Measurements from ENCODE around the gene EFCAB8.
"Not testable (repeated sequence)": the region's sequence is repeated elsewhere in the genome, so short reads cannot be mapped to it uniquely, and the experiment has no call there.

Gene EFCAB8

GRCh38 chr20:32973077-32973717 is 114.5 kb downstream of the EFCAB8 start:
- no peak for DNase-seq (ENCODE audit: low read depth)

- not testable (repeated sequence) for DNase-seq (ENCODE audit: low read depth)
Observed at GRCh38 chr20:32974204-32975064, 115.7 kb downstream of the EFCAB8 start.

DNA sequence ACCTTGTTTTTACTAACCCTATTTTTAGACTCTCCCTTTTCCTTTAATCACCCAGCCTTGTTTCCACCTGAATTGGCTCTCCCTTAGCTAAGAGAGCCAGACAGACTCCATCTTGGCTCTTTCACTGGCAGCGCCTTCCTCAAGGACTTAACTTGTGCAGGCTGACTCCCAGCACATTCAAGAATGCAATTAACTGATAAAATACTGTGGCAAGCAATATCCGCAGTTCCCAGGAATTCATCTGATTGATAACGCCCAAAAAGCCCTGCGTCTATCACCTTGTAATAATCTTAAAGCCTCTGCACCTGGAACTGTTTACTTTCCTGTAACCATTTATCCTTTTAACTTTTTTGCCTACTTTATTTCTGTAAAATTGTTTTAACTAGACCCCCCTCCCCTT is 116.4 kb downstream of the EFCAB8 start:
- DNase-seq (ENCODE audit: low read depth) = not testable (repeated sequence)

GRCh38 chr20:32975698-32976674 is 117.3 kb downstream of the EFCAB8 start:
- no peak for DNase-seq (ENCODE audit: low read depth)

GRCh38 chr20:32976746-32977145 is 118.0 kb downstream of the EFCAB8 start:
- no peak for DNase-seq (ENCODE audit: low read depth)

- DNase-seq (ENCODE audit: low read depth) = no peak
Observed at GRCh38 chr20:32977281-32978008, 118.7 kb downstream of the EFCAB8 start.

GRCh38 chr20:32978009-32978335 is 119.2 kb downstream of the EFCAB8 start:
- no peak for DNase-seq (ENCODE audit: low read depth)

- no peak for DNase-seq (ENCODE audit: low read depth)
Observed at GRCh38 chr20:32979201-32979998, 120.7 kb downstream of the EFCAB8 start.

DNA sequence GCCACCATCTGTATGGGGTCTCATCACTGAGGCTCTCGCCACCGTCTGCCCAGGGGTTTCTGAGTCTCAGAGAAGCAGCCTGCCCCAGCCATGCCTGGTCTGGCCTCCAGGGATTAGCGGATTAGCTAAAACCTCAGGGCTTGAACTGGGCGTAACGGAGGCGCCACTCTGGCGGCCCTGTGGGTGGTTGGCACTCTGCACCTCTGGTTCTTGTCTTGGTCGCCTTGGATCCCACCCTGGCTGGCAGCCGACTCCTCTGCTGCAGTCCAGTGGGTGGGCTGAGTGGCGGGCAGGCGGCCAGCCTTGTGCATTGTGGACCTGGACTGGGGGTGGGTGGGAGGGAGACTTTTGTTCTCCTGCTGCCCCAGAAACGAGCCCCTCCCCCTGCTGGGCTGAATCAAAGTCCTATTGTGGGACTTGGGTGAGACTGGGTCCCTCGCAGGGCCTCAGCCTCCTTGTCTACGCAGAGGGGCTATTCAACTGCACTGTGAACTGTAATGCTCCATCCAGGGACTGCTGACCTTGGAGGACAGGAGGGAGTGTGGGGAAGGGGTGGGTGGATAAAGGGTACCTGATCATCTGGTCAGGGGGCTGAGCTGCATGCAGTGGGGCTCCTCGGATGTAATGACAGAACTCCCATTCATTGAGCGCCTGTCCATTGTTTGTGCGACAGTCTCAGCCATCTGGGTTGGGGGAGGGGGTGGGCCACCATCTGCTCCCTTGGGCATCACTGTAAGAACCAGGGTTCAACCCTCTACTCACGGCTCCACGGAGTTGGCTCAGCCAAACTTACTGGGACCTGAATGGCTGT is 121.6 kb downstream of the EFCAB8 start:
- DNase-seq (ENCODE audit: low read depth) = no peak

DNA sequence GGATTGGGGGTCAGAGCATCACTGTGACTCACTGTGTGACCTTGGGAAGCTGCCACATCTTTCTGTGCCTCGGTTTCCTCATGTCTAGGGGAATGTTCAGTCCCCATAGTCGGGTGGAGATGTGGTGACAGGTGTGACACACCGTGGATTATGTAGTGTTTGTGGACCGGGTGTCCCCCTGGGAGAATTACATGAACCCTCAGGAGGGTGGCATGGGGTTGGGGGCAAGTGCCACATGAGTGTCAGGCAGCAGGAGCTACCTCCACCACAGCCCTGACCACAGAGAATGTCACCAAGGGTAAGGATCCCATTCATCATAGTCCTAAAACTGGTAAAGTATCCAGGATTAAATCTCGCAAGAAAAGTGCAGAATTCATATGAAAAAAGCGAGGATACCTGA is 122.3 kb downstream of the EFCAB8 start:
- DNase-seq (ENCODE audit: low read depth) = no peak

- DNase-seq (ENCODE audit: low read depth) = no peak
Observed at GRCh38 chr20:32982617-32983458, 124.1 kb downstream of the EFCAB8 start.

DNA sequence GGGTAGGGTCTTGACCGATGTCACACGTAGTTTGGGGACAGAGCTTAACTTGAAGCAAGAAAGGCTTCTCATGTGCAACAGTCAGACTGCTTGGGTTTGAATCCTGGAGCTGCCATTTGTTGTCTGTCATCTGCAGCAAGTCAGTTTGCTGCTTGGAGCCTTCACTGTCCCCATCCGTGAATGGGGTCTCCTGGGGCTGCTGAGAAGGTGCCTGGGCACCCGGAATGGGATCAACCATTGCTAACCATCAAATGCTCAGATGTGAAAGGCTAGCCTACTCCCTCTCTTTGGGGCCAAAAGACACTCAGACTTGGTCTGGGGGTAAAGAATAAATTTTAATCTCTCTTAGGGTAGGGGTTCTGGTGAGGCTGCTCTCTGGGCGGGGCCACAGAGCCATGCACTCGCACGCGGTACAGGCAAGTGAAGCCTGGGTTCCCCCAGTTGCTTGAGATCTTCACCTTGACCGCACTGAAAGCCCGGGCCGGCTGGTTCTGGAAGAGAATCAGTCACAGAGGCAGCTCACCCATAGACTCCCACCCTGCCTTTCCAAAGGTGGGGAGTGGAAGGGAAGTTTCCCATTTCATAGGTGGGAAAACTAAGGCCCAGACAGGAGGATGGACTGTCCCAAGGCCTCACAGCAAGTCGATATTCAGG is 124.9 kb downstream of the EFCAB8 start:
- no peak for DNase-seq (ENCODE audit: low read depth)

DNA sequence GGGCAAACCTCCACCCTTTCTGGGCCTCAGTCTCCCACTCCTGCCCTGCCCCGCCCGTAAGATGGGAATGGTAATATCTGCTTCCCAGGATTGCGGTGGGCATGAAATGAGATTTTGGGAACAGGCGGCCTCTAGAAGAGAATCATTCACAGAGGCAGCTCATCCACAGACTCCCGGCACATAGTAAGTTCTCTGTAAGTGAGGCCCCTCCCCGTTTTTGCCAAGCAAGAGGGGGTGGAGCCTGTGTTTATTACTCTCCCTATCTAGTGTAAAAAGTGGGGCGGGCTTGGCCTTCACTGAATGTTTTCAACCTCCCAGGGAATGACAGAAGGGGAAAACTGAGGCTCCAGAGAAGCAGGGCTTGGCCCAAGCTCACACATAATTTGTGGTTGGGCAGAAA is 125.5 kb downstream of the EFCAB8 start:
- no peak for DNase-seq (ENCODE audit: low read depth)

DNA sequence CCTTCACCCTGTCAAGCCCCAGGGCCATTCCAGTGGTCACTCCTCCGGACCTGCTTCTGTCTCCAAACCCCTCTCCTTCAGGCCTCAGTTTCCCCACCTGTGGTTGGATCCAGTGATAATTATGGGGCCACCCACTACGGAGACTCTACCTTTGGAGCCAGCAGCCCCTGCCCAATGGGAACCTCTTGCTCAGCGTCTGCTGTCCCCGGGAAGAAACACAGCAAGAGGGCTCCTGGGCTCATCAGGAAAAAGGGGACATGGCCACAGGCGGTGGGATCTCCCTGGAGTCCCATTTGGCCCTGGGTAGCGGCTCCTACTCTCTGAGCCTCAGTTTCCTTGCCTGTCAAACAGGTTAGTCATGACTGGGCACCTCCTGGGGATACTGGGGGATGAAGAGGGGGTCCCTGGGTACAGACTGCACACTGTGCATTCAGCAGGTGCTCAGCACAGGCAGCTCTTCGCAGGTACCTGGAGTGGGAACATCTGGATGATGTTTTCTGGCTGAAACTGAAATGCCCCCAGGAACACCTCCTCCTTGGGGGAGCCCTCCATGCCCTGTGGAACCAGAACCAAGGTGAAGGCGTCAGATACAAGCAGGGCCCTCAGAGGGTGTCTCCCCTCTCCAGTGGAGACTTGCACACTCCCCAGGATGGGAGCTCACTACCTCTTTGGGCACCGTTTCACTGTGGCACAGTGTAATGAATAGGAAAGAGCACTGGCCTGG is 126.1 kb downstream of the EFCAB8 start:
- no peak for DNase-seq (ENCODE audit: low read depth)

GRCh38 chr20:32985596-32985995 is 126.9 kb downstream of the EFCAB8 start:
- DNase-seq (ENCODE audit: low read depth) = no peak

DNA sequence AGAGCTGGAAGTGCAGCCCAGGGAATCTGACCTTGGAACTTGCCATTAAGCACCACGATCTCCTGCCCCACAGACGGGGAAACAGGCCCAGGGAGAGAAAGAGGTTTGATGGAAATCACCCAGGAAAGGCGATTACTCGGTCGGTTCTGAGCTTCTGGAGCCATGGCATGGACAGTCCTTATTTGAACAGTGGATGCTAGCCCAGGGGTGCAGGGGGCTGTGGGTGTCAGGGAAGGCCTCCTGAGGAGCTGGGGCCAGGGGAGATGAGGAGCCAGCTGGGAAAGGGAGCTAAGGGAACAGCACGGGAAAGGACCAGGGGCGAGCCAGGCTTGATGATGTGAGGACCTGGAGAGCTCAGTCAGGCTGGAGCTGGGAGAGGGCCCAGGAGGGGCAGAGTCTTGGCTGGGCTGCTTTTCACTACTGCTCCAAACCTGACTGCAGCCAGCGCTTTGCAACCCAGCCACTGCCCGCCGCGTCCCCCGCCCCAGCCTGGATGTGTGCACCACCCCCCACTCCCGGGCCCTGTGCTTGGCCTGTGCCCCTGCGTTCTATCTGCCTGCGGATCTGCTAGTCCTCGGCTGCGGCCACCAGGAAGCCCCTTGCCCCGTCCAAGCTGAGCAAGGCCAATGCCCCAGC is 127.7 kb downstream of the EFCAB8 start:
- no peak for DNase-seq (ENCODE audit: low read depth)

- DNase-seq (ENCODE audit: low read depth) = no peak
Observed at GRCh38 chr20:32987044-32987825, 128.5 kb downstream of the EFCAB8 start.

Data from activated T-helper 9 cell treated with anti-CD3 and anti-CD28 coated beads, Interleukin-2, amount 50 U/mL, for 16 hours (primary cell).